Activated CD8-positive, alpha-beta memory T cell treated with anti-CD3 and anti-CD28 coated beads, Interleukin-2, amount 50 U/mL, for 1 hour (primary cell): ENCODE results near the gene SRSF9.
A peak's percentile ranks its signal among the peaks of the same experiment; 100 is the strongest.
"Not testable (repeated sequence)": the region's sequence is repeated elsewhere in the genome, so short reads cannot be mapped to it uniquely, and the experiment has no call there.

ENCODE experiments used
- DNase-seq: peaks from one replicate; pipeline ENCODE4 v3.0.0-alpha.2; 2020; ENCODE audit errors: extremely low read depth

SRSF9 gene

GRCh38 chr12:120469450-120470149, at the start of gene SRSF9:
SRSF9 (minus strand) TSS chr12:120469748; CDS start chr12:120469609, 139 bp downstream.
- peak; percentile 82 for DNase-seq

GRCh38 chr12:120519324-120519723, 49.8 kb upstream of the SRSF9 start:
- DNase-seq = not testable (repeated sequence)

- DNase-seq = no peak
Observed at GRCh38 chr12:120515496-120515895, 45.9 kb upstream of the SRSF9 start.

- DNase-seq = no peak
Observed at GRCh38 chr12:120514002-120514401, 44.5 kb upstream of the SRSF9 start.

GRCh38 chr12:120508537-120508936, 39.0 kb upstream of the SRSF9 start:
- DNase-seq = no peak

- no peak for DNase-seq
Observed at GRCh38 chr12:120504587-120504986, 35.0 kb upstream of the SRSF9 start.

- no peak for DNase-seq
Observed at GRCh38 chr12:120500581-120500980, 31.0 kb upstream of the SRSF9 start.

- DNase-seq = no peak
Observed at GRCh38 chr12:120498870-120499515, 29.4 kb upstream of the SRSF9 start.

- no peak for DNase-seq
Observed at GRCh38 chr12:120497524-120498150, 28.1 kb upstream of the SRSF9 start.

- peak; percentile 27 for DNase-seq
Observed at GRCh38 chr12:120496413-120497340, 27.1 kb upstream of the SRSF9 start.

GRCh38 chr12:120495731-120496412, 26.3 kb upstream of the SRSF9 start, which contains the start of gene DYNLL1:
DYNLL1 (plus strand) TSS chr12:120496113; CDS start chr12:120496422, 309 bp downstream.
- DNase-seq = peak; percentile 87

GRCh38 chr12:120495186-120495730, 25.7 kb upstream of the SRSF9 start:
- no peak for DNase-seq

- DNase-seq = no peak
Observed at GRCh38 chr12:120490833-120491512, 21.4 kb upstream of the SRSF9 start.

- no peak for DNase-seq
Observed at GRCh38 chr12:120490325-120490724, 20.8 kb upstream of the SRSF9 start.

GRCh38 chr12:120489018-120489417, 19.5 kb upstream of the SRSF9 start:
- no peak for DNase-seq

- DNase-seq = no peak
Observed at GRCh38 chr12:120488057-120488640, 18.6 kb upstream of the SRSF9 start.

GRCh38 chr12:120487552-120487951, 18.0 kb upstream of the SRSF9 start:
- DNase-seq = not testable (repeated sequence)

- DNase-seq = no peak
Observed at GRCh38 chr12:120485961-120486881, 16.7 kb upstream of the SRSF9 start.

GRCh38 chr12:120483621-120484020, 14.1 kb upstream of the SRSF9 start:
- DNase-seq = no peak
